HepG2 (cell line): ENCODE data around the gene RWDD4. TPM values are rescaled to one million over a fixed set of nuclear protein-coding genes. Genes with fewer than 3 reads are reported as not detected.
A peak's percentile ranks its signal among the peaks of the same experiment; 100 is the strongest.

Experiments
- AKAP8 ChIP-seq: sonication (generic); formaldehyde crosslinking; IDR thresholded peaks from 2 replicates; pipeline ENCODE4 v1.5.1; 2020; ENCODE audit warnings: mild to moderate bottlenecking, missing genetic modification reagents
- GATA4 ChIP-seq: sonication (generic); IDR thresholded peaks from 2 replicates; pipeline ENCODE4 v1.6.1; 2016; ENCODE audit warnings: antibody characterized with exemption, low read depth, borderline replicate concordance
- HES4 ChIP-seq: sonication (generic); formaldehyde crosslinking; IDR thresholded peaks from 2 replicates; pipeline ENCODE4 v1.9.0; 2021; ENCODE audit warnings: mild to moderate bottlenecking, missing genetic modification reagents, borderline replicate concordance
- HNF4A ChIP-seq: sonication (generic); formaldehyde crosslinking; IDR thresholded peaks from 2 replicates; pipeline ENCODE4 v1.4.0; 2020; ENCODE audit warnings: missing genetic modification reagents
- ISL2 ChIP-seq: sonication (generic); formaldehyde crosslinking; IDR thresholded peaks from 2 replicates; pipeline ENCODE4 v1.5.0; 2020; ENCODE audit warnings: missing genetic modification reagents
- KAT8 ChIP-seq: IDR thresholded peaks from 2 replicates; pipeline ENCODE4 v1.6.1; 2016; ENCODE audit warnings: missing genetic modification reagents, missing compliant biosample characterization
- KLF16 ChIP-seq, 2 experiments: sonication (generic) in 1 of 2; formaldehyde crosslinking in 1 of 2; IDR thresholded peaks; 2 replicates each; pipeline versions ENCODE4 v1.6.1 to v1.8.0; 2016 to 2023; ENCODE audit warnings: missing genetic modification reagents in 2 of 2, missing compliant biosample characterization in 1 of 2
- NFKBIZ ChIP-seq: IDR thresholded peaks from 2 replicates; pipeline ENCODE4 v1.6.1; 2018; ENCODE audit warnings: missing genetic modification reagents, missing compliant biosample characterization
- SAFB2 ChIP-seq: sonication (generic); formaldehyde crosslinking; IDR thresholded peaks from 2 replicates; pipeline ENCODE4 v1.5.1; 2020; ENCODE audit warnings: missing genetic modification reagents, low read depth, mild to moderate bottlenecking, borderline replicate concordance
- SNAPC2 ChIP-seq: sonication (generic); formaldehyde crosslinking; IDR thresholded peaks from 2 replicates; pipeline ENCODE4 v1.8.1; 2022; ENCODE audit warnings: mild to moderate bottlenecking, missing genetic modification reagents
- SSRP1 ChIP-seq: IDR thresholded peaks from 2 replicates; pipeline ENCODE4 v1.6.1; 2016; ENCODE audit warnings: control low read depth
- TARDBP ChIP-seq: sonication (generic); formaldehyde crosslinking; IDR thresholded peaks from 2 replicates; pipeline ENCODE4 v1.8.0; 2022; ENCODE audit warnings: mild to moderate bottlenecking, missing genetic modification reagents
- TBX2 ChIP-seq: sonication (generic); formaldehyde crosslinking; IDR thresholded peaks from 2 replicates; pipeline ENCODE4 v1.5.0; 2020; ENCODE audit warnings: missing genetic modification reagents, mild to moderate bottlenecking, borderline replicate concordance
- ZFP41 ChIP-seq: sonication (generic); formaldehyde crosslinking; IDR thresholded peaks from 2 replicates; pipeline ENCODE4 v1.4.0; 2020; ENCODE audit warnings: mild to moderate bottlenecking, missing genetic modification reagents, borderline replicate concordance
- ZKSCAN8 ChIP-seq: IDR thresholded peaks from 2 replicates; pipeline ENCODE4 v1.6.1; 2016; ENCODE audit warnings: borderline replicate concordance, missing genetic modification reagents, missing compliant biosample characterization
- ZNF232 ChIP-seq: sonication (generic); formaldehyde crosslinking; IDR thresholded peaks from 2 replicates; pipeline ENCODE4 v1.4.0; 2020; ENCODE audit warnings: missing genetic modification reagents, borderline replicate concordance
- polyA plus RNA-seq, 8 experiments: library from polyadenylated mRNA; depleted of rRNA in 3 of 8; stranded (reverse) in 7 of 8; unstranded in 1 of 8; fragments of >200 nt; fragmentation: Illumina TruSeq in 4 of 8; extraction: Trizol in 4 of 8; gene quantifications; 2 replicates each; pipeline versions ENCODE4 v1.2.1 to v1.2.3, GENCODE V29; 2011 to 2016; ENCODE audit warnings: low read depth in 4 of 8, missing spikeins in 1 of 8, mixed read lengths in 1 of 8; ENCODE audit not compliant: insufficient read depth in 1 of 8
- total RNA-seq, 5 experiments: library from RNA; depleted of rRNA; stranded (reverse); fragments of >200 nt; fragmentation: Illumina TruSeq; extraction: Trizol; gene quantifications; 2 replicates each; pipeline ENCODE4 v1.2.3, GENCODE V29; 2016; ENCODE audit warnings: low read depth in 1 of 5
- TF ChIP-seq, protein P1 (sequence below): sonication (generic); formaldehyde crosslinking; conservative IDR thresholded peaks from 2 replicates; pipeline ENCODE4 v1.8.0; 2022; ENCODE audit warnings: missing genetic modification reagents
- TF ChIP-seq, protein P2 (sequence below): sonication (generic); formaldehyde crosslinking; IDR thresholded peaks from 2 replicates; pipeline ENCODE4 v1.4.0; 2020; ENCODE audit warnings: mild to moderate bottlenecking, low read depth, missing genetic modification reagents
- TF ChIP-seq, protein P3 (sequence below): IDR thresholded peaks from 2 replicates; pipeline ENCODE4 v1.6.1; 2016
- TF ChIP-seq, protein P4 (sequence below): sonication (generic); formaldehyde crosslinking; IDR thresholded peaks from 2 replicates; pipeline ENCODE4 v1.8.1; 2023; ENCODE audit warnings: mild to moderate bottlenecking, missing genetic modification reagents
- TF ChIP-seq, protein P5 (sequence below): sonication (generic); formaldehyde crosslinking; IDR thresholded peaks from 2 replicates; pipeline ENCODE4 v1.5.0; 2020; ENCODE audit warnings: mild to moderate bottlenecking, missing genetic modification reagents
- TF ChIP-seq, protein P6 (sequence below): sonication (generic); formaldehyde crosslinking; IDR thresholded peaks from 2 replicates; pipeline ENCODE4 v1.4.0; 2020; ENCODE audit warnings: mild to moderate bottlenecking, missing genetic modification reagents

The RWDD4 gene
- total and polyA plus RNA-seq, 2 of the 13 experiments (the other 11 are each of a cell fraction or from before 2014, with no cell fraction given) = 10.2 to 25.4 TPM

DNA sequence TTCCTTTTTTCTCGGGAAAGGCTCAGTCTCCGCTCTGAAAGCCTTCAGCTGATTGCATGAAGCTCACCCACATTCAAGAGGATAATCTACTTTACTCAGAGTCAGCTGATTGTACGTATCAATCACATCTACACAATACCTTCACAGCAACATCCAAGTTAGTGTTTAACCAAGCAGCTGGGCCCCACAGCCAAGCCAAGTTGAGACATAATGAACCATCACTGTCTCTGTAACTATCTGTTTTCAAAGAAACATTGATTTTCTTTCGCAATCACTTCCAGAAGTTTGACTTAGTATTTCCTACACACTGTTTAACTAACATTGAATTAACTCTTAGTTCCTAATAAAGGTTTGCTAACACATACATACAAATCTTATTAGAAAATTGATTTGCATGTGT lies 40.3 kb downstream of the RWDD4 start (continued):
- TF ChIP-seq NFKBIZ (CRISPR knock-in tag) (no peak; the same call in 1 of the 2 replicates), TBX2 (peak; percentile 79), SAFB2 (CRISPR knock-in tag) (no peak), HES4 (CRISPR knock-in tag) (no peak), ZKSCAN8 (CRISPR knock-in tag) (peak; percentile 61; the same call in 1 of the 2 replicates), SNAPC2 (CRISPR knock-in tag) (no peak), KLF16 (CRISPR knock-in tag; IDR thresholded peaks at IDR 0.05) (peak in 1 of 2 experiments; percentile 78; a peak in 2 of 4 replicates), GATA4 (no peak), SSRP1 (CRISPR knock-in tag) (no peak), AKAP8 (CRISPR knock-in tag) (peak; percentile 28; the same call in 1 of the 2 replicates), TARDBP (CRISPR knock-in tag) (peak; percentile 78), HNF4A (CRISPR knock-in tag) (peak; percentile 63), KAT8 (peak; percentile 67; the same call in 1 of the 2 replicates), ZFP41 (CRISPR knock-in tag) (no peak), ZNF232 (CRISPR knock-in tag) (peak; percentile 87), ISL2 (CRISPR knock-in tag) (peak; percentile 87)
- TF ChIP-seq, protein P1, sequence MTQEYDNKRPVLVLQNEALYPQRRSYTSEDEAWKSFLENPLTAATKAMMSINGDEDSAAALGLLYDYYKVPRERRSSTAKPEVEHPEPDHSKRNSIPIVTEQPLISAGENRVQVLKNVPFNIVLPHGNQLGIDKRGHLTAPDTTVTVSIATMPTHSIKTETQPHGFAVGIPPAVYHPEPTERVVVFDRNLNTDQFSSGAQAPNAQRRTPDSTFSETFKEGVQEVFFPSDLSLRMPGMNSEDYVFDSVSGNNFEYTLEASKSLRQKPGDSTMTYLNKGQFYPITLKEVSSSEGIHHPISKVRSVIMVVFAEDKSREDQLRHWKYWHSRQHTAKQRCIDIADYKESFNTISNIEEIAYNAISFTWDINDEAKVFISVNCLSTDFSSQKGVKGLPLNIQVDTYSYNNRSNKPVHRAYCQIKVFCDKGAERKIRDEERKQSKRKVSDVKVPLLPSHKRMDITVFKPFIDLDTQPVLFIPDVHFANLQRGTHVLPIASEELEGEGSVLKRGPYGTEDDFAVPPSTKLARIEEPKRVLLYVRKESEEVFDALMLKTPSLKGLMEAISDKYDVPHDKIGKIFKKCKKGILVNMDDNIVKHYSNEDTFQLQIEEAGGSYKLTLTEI = no peak
- TF ChIP-seq, protein P2, sequence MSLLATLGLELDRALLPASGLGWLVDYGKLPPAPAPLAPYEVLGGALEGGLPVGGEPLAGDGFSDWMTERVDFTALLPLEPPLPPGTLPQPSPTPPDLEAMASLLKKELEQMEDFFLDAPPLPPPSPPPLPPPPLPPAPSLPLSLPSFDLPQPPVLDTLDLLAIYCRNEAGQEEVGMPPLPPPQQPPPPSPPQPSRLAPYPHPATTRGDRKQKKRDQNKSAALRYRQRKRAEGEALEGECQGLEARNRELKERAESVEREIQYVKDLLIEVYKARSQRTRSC = no peak
- TF ChIP-seq, protein P3, sequence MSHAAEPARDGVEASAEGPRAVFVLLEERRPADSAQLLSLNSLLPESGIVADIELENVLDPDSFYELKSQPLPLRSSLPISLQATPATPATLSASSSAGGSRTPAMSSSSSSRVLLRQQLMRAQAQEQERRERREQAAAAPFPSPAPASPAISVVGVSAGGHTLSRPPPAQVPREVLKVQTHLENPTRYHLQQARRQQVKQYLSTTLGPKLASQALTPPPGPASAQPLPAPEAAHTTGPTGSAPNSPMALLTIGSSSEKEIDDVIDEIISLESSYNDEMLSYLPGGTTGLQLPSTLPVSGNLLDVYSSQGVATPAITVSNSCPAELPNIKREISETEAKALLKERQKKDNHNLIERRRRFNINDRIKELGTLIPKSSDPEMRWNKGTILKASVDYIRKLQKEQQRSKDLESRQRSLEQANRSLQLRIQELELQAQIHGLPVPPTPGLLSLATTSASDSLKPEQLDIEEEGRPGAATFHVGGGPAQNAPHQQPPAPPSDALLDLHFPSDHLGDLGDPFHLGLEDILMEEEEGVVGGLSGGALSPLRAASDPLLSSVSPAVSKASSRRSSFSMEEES (CRISPR knock-in tag) = peak; percentile 89
- TF ChIP-seq, protein P4, sequence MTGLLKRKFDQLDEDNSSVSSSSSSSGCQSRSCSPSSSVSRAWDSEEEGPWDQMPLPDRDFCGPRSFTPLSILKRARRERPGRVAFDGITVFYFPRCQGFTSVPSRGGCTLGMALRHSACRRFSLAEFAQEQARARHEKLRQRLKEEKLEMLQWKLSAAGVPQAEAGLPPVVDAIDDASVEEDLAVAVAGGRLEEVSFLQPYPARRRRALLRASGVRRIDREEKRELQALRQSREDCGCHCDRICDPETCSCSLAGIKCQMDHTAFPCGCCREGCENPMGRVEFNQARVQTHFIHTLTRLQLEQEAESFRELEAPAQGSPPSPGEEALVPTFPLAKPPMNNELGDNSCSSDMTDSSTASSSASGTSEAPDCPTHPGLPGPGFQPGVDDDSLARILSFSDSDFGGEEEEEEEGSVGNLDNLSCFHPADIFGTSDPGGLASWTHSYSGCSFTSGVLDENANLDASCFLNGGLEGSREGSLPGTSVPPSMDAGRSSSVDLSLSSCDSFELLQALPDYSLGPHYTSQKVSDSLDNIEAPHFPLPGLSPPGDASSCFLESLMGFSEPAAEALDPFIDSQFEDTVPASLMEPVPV (CRISPR knock-in tag) = no peak
- TF ChIP-seq, protein P5, sequence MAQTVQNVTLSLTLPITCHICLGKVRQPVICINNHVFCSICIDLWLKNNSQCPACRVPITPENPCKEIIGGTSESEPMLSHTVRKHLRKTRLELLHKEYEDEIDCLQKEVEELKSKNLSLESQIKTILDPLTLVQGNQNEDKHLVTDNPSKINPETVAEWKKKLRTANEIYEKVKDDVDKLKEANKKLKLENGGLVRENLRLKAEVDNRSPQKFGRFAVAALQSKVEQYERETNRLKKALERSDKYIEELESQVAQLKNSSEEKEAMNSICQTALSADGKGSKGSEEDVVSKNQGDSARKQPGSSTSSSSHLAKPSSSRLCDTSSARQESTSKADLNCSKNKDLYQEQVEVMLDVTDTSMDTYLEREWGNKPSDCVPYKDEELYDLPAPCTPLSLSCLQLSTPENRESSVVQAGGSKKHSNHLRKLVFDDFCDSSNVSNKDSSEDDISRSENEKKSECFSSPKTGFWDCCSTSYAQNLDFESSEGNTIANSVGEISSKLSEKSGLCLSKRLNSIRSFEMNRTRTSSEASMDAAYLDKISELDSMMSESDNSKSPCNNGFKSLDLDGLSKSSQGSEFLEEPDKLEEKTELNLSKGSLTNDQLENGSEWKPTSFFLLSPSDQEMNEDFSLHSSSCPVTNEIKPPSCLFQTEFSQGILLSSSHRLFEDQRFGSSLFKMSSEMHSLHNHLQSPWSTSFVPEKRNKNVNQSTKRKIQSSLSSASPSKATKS (CRISPR knock-in tag) = peak; percentile 84; the same call in 1 of the 2 replicates
- TF ChIP-seq, protein P6, sequence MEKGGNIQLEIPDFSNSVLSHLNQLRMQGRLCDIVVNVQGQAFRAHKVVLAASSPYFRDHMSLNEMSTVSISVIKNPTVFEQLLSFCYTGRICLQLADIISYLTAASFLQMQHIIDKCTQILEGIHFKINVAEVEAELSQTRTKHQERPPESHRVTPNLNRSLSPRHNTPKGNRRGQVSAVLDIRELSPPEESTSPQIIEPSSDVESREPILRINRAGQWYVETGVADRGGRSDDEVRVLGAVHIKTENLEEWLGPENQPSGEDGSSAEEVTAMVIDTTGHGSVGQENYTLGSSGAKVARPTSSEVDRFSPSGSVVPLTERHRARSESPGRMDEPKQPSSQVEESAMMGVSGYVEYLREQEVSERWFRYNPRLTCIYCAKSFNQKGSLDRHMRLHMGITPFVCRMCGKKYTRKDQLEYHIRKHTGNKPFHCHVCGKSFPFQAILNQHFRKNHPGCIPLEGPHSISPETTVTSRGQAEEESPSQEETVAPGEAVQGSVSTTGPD = no peak
